A549 (cell line): ENCODE results near the gene WDFY2. TPM values are rescaled to one million over a fixed set of nuclear protein-coding genes. Genes with fewer than 3 reads are reported as not detected.

Source experiments
- ATAC-seq, 2 experiments: fragments of 200-7000 bp in 1 of 2; fragments of >200 bp in 1 of 2; cut with Nextera tagmentation in 1 of 2; cut with Tn5 transposase in 1 of 2; 3 replicates each; pipeline versions ENCODE4 v1.8.0 to v1.9.1; 2018 to 2020; ENCODE audit warnings: mild to moderate bottlenecking in 1 of 2, moderate library complexity in 1 of 2
- CTCF ChIA-PET: fragments of 300-600 bp; sonication (Branson Sonifier 250); formaldehyde crosslinking; extraction: SDS; loops from one replicate; lab custom pipeline; 2021; ENCODE audit warnings: antibody characterized with exemption, inconsistent platforms; lab: Yijun Ruan, JAX
- POLR2A ChIA-PET: fragments of 350-600 bp; formaldehyde crosslinking; extraction: SDS; loops from one replicate; lab custom pipeline; 2021; ENCODE audit warnings: antibody characterized with exemption, inconsistent platforms; lab: Yijun Ruan, JAX
- DNase-seq, 2 experiments: peaks; one replicate each; pipeline versions ENCODE4 v3.0.0 to v3.0.0-alpha.2; 2011 to 2016; ENCODE audit warnings: low read depth in 1 of 2, low spot score in 1 of 2
- FAIRE-seq: peaks from 2 replicates; lab custom pipeline; 2011; peaks lifted over from hg19 to GRCh38; lab: Jason Lieb, UNC
- H3K27ac ChIP-seq, 2 experiments: fragments of >200 bp; sonication (Bioruptor Twin); formaldehyde crosslinking; 3 replicates each; pipeline ENCODE4 v1.5.1; 2016 to 2017
- H3K4me1 ChIP-seq: fragments of >200 bp; sonication (Bioruptor Twin); formaldehyde crosslinking; 3 replicates; pipeline ENCODE4 v1.6.1; 2016
- H3K4me2 ChIP-seq: fragments of >200 bp; sonication (Bioruptor Twin); formaldehyde crosslinking; 3 replicates; pipeline ENCODE4 v1.6.1; 2016
- H3K4me3 ChIP-seq: fragments of >200 bp; sonication (Bioruptor Twin); formaldehyde crosslinking; 3 replicates; pipeline ENCODE4 v1.5.1; 2016
- H3K9me3 ChIP-seq: fragments of >200 bp; sonication (Bioruptor Twin); formaldehyde crosslinking; 3 replicates; pipeline ENCODE4 v1.6.1; 2016
- CBX2 ChIP-seq: fragments of 200-600 bp; sonication (generic); IDR thresholded peaks from 2 replicates; pipeline ENCODE4 v1.6.1; 2016; ENCODE audit warnings: low read depth, mild to moderate bottlenecking, borderline replicate concordance
- CBX8 ChIP-seq: fragments of 200-600 bp; sonication (generic); IDR thresholded peaks from 2 replicates; pipeline ENCODE4 v1.6.1; 2016
- CEBPB ChIP-seq, 2 experiments: fragments of >200 bp in 1 of 2; sonication (Bioruptor Twin) in 1 of 2; formaldehyde crosslinking in 1 of 2; IDR thresholded peaks; 2 replicates each; pipeline ENCODE4 v1.6.1; 2012 to 2016
- CHD2 ChIP-seq: fragments of 150-350 bp; IDR thresholded peaks from 2 replicates; pipeline ENCODE4 v1.6.1; 2014; ENCODE audit warnings: low read length; ENCODE audit not compliant: partially characterized antibody
- ELK1 ChIP-seq: fragments of 150-350 bp; IDR thresholded peaks from 2 replicates; pipeline ENCODE4 v1.6.1; 2014; ENCODE audit warnings: low read depth, mild to moderate bottlenecking, low read length
- EP300 ChIP-seq, 2 experiments: fragments of >200 bp; sonication (Bioruptor Twin); formaldehyde crosslinking; IDR thresholded peaks; 2 replicates in 1 of 2; 3 replicates in 1 of 2; pipeline ENCODE4 v1.6.1; 2016 to 2017
- ESRRA ChIP-seq: fragments of 150-350 bp; IDR thresholded peaks from 2 replicates; pipeline ENCODE4 v1.6.1; 2014; ENCODE audit warnings: mild to moderate bottlenecking, low read length, borderline replicate concordance
- FOSB ChIP-seq: fragments of 250-450 bp; sonication (Bioruptor Pico); IDR thresholded peaks from 2 replicates; pipeline ENCODE4 v1.5.0; 2020; ENCODE audit warnings: mild to moderate bottlenecking, moderate library complexity
- GATA3 ChIP-seq: IDR thresholded peaks from 2 replicates; pipeline ENCODE4 v1.6.1; 2012; ENCODE audit warnings: borderline replicate concordance
- HDAC2 ChIP-seq: fragments of 200-600 bp; sonication (generic); IDR thresholded peaks from 2 replicates; pipeline ENCODE4 v1.6.1; 2016
- HMGXB4 ChIP-seq: fragments of 250-450 bp; sonication (Bioruptor Pico); IDR thresholded peaks from 2 replicates; pipeline ENCODE4 v1.5.0; 2021; ENCODE audit warnings: mild to moderate bottlenecking, moderate library complexity, borderline replicate concordance
- JUN ChIP-seq, 2 experiments: fragments of >200 bp; sonication (Bioruptor Twin); formaldehyde crosslinking; IDR thresholded peaks; 2 replicates in 1 of 2; 3 replicates in 1 of 2; pipeline ENCODE4 v1.6.1; 2016 to 2017
- KDM5A ChIP-seq: fragments of 200-600 bp; sonication (generic); IDR thresholded peaks from 2 replicates; pipeline ENCODE4 v1.6.1; 2016; ENCODE audit warnings: antibody characterized with exemption, mild to moderate bottlenecking
- MAX ChIP-seq: IDR thresholded peaks from 2 replicates; pipeline ENCODE4 v1.6.1; 2012
- NR3C1 ChIP-seq: fragments of >200 bp; sonication (Bioruptor Twin); formaldehyde crosslinking; IDR thresholded peaks from 3 replicates; pipeline ENCODE4 v1.6.1; 2017
- RARB ChIP-seq: fragments of 250-450 bp; sonication (Bioruptor Pico); IDR thresholded peaks from 2 replicates; pipeline ENCODE4 v1.8.0; 2021; ENCODE audit warnings: mild to moderate bottlenecking, moderate library complexity
- RCOR1 ChIP-seq: fragments of 150-350 bp; IDR thresholded peaks from 2 replicates; pipeline ENCODE4 v1.6.1; 2014; ENCODE audit warnings: antibody characterized with exemption, low read length, low read depth
- SMC3 ChIP-seq: fragments of >200 bp; sonication (Bioruptor Twin); formaldehyde crosslinking; IDR thresholded peaks from 3 replicates; pipeline ENCODE4 v1.6.1; 2018; ENCODE audit warnings: inconsistent platforms
- TP53 ChIP-seq: fragments of 250-450 bp; sonication (Bioruptor Pico); IDR thresholded peaks from 2 replicates; pipeline ENCODE4 v1.5.0; 2021; ENCODE audit warnings: mild to moderate bottlenecking, moderate library complexity
- WGBS: methylation state at CpG from one replicate; pipeline ENCODE4 v1.1.6; 2017; ENCODE audit errors: missing lambda C conversion rate; 5-methylcytosine and 5-hydroxymethylcytosine counted together
- polyA plus RNA-seq, 4 experiments: library from polyadenylated mRNA; depleted of rRNA in 3 of 4; stranded (reverse); fragments of >200 nt; fragmentation: RNase III in 1 of 4; extraction: RNeasy Plus Mini Kit Qiagen cat#74134 plus additional on column Dnase treatment in 1 of 4; gene quantifications; 2 replicates in 3 of 4; 3 replicates in 1 of 4; pipeline ENCODE4 v1.2.3, GENCODE V29; 2011 to 2017
- TF ChIP-seq, protein P1 (sequence below): fragments of 200-600 bp; sonication (generic); IDR thresholded peaks from 2 replicates; pipeline ENCODE4 v1.6.1; 2016; ENCODE audit warnings: antibody characterized with exemption, mild to moderate bottlenecking, moderate library complexity

Gene WDFY2
- polyA plus RNA-seq, 2 of the 4 experiments (the other 2 are of a cell fraction), result 5.2 to 8.5 TPM

- TF ChIP-seq CEBPB (IDR thresholded peaks at IDR 0.05) (peak in 1 of 2 experiments; percentile 26; a peak in 1 of 4 replicates), ELK1 (no peak)
- ChIA-PET POLR2A (interaction anchor here (1.0 to 2.3 kb wide), 2 partner anchors 192 to 193 kb away, joined by 3 to 18 read pairs; partner anchors contain the start of gene INTS6), CTCF (interaction anchor here (0.8 to 1.9 kb wide), 4 partner anchors 60 to 206 kb away, joined by 3 to 7 read pairs (median 4); no protein-coding TSS in a partner anchor)
- no peak for FAIRE-seq
- ATAC-seq, result peak; percentile 16 to 27; a peak in 3 of 6 replicates
- Histone ChIP-seq H3K9me3 (no peaks in the 10 kb centered on the region), H3K4me1 (peaks cover 48% of the 10 kb centered on the region), H3K4me3 (no peak overlapping the region), H3K4me2 (peak overlapping the region; percentile 75), H3K27ac (peak overlapping the region; percentile 81 to 93)
- WGBS, result 45% methylated on average over 4 of the region's 4 CpGs
- DNase-seq, result peak in 1 of 2 experiments; percentile 43
Measured at GRCh38 chr13:51645154-51645650, 60.9 kb downstream of the WDFY2 start.

GRCh38 chr13:51645761-51646670, 61.8 kb downstream of the WDFY2 start:
- POLR2A ChIA-PET, result interaction anchor here (1.0 to 2.3 kb wide), 2 partner anchors 193 to 194 kb away, joined by 3 to 18 read pairs; partner anchors contain the start of gene INTS6
- no peak for ATAC-seq
- no peaks in the 10 kb centered on the region for H3K9me3 ChIP-seq

More at GRCh38 chr13:51645761-51646670, 61.8 kb downstream of the WDFY2 start:
- FAIRE-seq, result no peak
- Histone ChIP-seq H3K4me3 (no peak overlapping the region), H3K4me2 (peak overlapping the region; percentile 75), H3K4me1 (peaks cover 43% of the 10 kb centered on the region)
- 94% methylated on average over 10 of the region's 10 CpGs for WGBS
- CTCF ChIA-PET, result interaction anchor here (1.4 to 1.9 kb wide), 3 partner anchors 60 to 152 kb away, joined by 3 to 7 read pairs (median 4); no protein-coding TSS in a partner anchor
- TF ChIP-seq, protein P1, sequence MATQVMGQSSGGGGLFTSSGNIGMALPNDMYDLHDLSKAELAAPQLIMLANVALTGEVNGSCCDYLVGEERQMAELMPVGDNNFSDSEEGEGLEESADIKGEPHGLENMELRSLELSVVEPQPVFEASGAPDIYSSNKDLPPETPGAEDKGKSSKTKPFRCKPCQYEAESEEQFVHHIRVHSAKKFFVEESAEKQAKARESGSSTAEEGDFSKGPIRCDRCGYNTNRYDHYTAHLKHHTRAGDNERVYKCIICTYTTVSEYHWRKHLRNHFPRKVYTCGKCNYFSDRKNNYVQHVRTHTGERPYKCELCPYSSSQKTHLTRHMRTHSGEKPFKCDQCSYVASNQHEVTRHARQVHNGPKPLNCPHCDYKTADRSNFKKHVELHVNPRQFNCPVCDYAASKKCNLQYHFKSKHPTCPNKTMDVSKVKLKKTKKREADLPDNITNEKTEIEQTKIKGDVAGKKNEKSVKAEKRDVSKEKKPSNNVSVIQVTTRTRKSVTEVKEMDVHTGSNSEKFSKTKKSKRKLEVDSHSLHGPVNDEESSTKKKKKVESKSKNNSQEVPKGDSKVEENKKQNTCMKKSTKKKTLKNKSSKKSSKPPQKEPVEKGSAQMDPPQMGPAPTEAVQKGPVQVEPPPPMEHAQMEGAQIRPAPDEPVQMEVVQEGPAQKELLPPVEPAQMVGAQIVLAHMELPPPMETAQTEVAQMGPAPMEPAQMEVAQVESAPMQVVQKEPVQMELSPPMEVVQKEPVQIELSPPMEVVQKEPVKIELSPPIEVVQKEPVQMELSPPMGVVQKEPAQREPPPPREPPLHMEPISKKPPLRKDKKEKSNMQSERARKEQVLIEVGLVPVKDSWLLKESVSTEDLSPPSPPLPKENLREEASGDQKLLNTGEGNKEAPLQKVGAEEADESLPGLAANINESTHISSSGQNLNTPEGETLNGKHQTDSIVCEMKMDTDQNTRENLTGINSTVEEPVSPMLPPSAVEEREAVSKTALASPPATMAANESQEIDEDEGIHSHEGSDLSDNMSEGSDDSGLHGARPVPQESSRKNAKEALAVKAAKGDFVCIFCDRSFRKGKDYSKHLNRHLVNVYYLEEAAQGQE, result no peak
- TF ChIP-seq CHD2 (no peak), FOSB (CRISPR knock-in tag) (no peak), TP53 (no peak), JUN (IDR thresholded peaks at IDR 0.05) (no peak), ESRRA (no peak), NR3C1 (no peak), RARB (CRISPR knock-in tag) (no peak), RCOR1 (no peak), HMGXB4 (CRISPR knock-in tag) (no peak), KDM5A (no peak), MAX (no peak), CBX2 (no peak), GATA3 (no peak), EP300 (IDR thresholded peaks at IDR 0.05) (no peak), HDAC2 (no peak), SMC3 (no peak), CBX8 (no peak)
- TF ChIP-seq, all 56 proteins: peak for 0
- peak overlapping the region; percentile 81 to 93; a peak in 5 of 6 replicates for H3K27ac ChIP-seq
- DNase-seq, result no peak
